HEK293T (cell line): ENCODE data around the gene RIOK3.
"Not testable (repeated sequence)": the region's sequence is repeated elsewhere in the genome, so short reads cannot be mapped to it uniquely, and the experiment has no call there.

Experiments
- CTCF ChIA-PET: fragments of 350-600 bp; formaldehyde crosslinking; extraction: SDS; loops from one replicate; lab custom pipeline; 2021; ENCODE audit warnings: antibody characterized with exemption, inconsistent platforms; lab: Yijun Ruan, JAX
- POLR2A ChIA-PET: fragments of 350-600 bp; formaldehyde crosslinking; extraction: SDS; loops from one replicate; lab custom pipeline; 2020; ENCODE audit warnings: antibody characterized with exemption, inconsistent platforms; lab: Yijun Ruan, JAX
- DNase-seq: peaks from one replicate; pipeline ENCODE4 v3.0.0; 2012; ENCODE audit warnings: mixed read lengths; ENCODE audit errors: extremely low spot score
- ARNT ChIP-seq: fragments of 450-650 bp; IDR thresholded peaks from 2 replicates; pipeline ENCODE4 v1.6.1; 2017; ENCODE audit warnings: mild to moderate bottlenecking
- BHLHE40 ChIP-seq: fragments of 450-650 bp; IDR thresholded peaks from 2 replicates; pipeline ENCODE4 v1.6.1; 2016; ENCODE audit warnings: mild to moderate bottlenecking, moderate library complexity, borderline replicate concordance
- CTBP1 ChIP-seq: fragments of 450-650 bp; IDR thresholded peaks from 2 replicates; pipeline ENCODE4 v1.6.1; 2016; ENCODE audit warnings: borderline replicate concordance
- ELF4 ChIP-seq: fragments of 450-650 bp; IDR thresholded peaks from 2 replicates; pipeline ENCODE4 v1.6.1; 2017; ENCODE audit warnings: antibody characterized with exemption
- FOXA1 ChIP-seq: fragments of 450-650 bp; IDR thresholded peaks from 2 replicates; pipeline ENCODE4 v1.6.1; 2016; ENCODE audit warnings: mild to moderate bottlenecking
- FOXK2 ChIP-seq: fragments of 450-650 bp; IDR thresholded peaks from 2 replicates; pipeline ENCODE4 v1.6.1; 2016; ENCODE audit warnings: mild to moderate bottlenecking
- FOXM1 ChIP-seq: fragments of 450-650 bp; IDR thresholded peaks from 2 replicates; pipeline ENCODE4 v1.6.1; 2017; ENCODE audit warnings: mild to moderate bottlenecking, borderline replicate concordance
- HDGF ChIP-seq: fragments of 450-650 bp; IDR thresholded peaks from 2 replicates; pipeline ENCODE4 v1.6.1; 2017; ENCODE audit warnings: antibody characterized with exemption, borderline replicate concordance
- L3MBTL2 ChIP-seq: fragments of 450-650 bp; conservative IDR thresholded peaks from 2 replicates; pipeline ENCODE4 v1.6.1; 2016; ENCODE audit warnings: mild to moderate bottlenecking
- LEF1 ChIP-seq: fragments of 450-650 bp; IDR thresholded peaks from 2 replicates; pipeline ENCODE4 v1.6.1; 2017; ENCODE audit warnings: mild to moderate bottlenecking, borderline replicate concordance
- NFRKB ChIP-seq: fragments of 450-650 bp; IDR thresholded peaks from 2 replicates; pipeline ENCODE4 v1.6.1; 2016; ENCODE audit warnings: mild to moderate bottlenecking, moderate library complexity
- PKNOX1 ChIP-seq: fragments of 450-650 bp; IDR thresholded peaks from 2 replicates; pipeline ENCODE4 v1.6.1; 2016
- SP1 ChIP-seq: fragments of 450-650 bp; IDR thresholded peaks from 2 replicates; pipeline ENCODE4 v1.6.1; 2017
- SUZ12 ChIP-seq: fragments of 450-650 bp; IDR thresholded peaks from 2 replicates; pipeline ENCODE4 v1.6.1; 2016; ENCODE audit warnings: mild to moderate bottlenecking
- TARDBP ChIP-seq: fragments of 450-650 bp; IDR thresholded peaks from 2 replicates; pipeline ENCODE4 v1.6.1; 2016
- ZNF384 ChIP-seq: fragments of 450-650 bp; IDR thresholded peaks from 2 replicates; pipeline ENCODE4 v1.6.1; 2016

Gene RIOK3

GRCh38 chr18:23485386-23485785 is 32.3 kb downstream of the RIOK3 start:
- DNase-seq: no peak
- ChIA-PET POLR2A (interaction anchor here (2.0 kb wide), 1 partner anchor 9 kb away, joined by 6 read pairs; no protein-coding TSS in a partner anchor), CTCF (interaction anchor here (2.4 kb wide), 1 partner anchor 13 kb away, joined by 13 read pairs; no protein-coding TSS in a partner anchor)
- TF ChIP-seq BHLHE40: no peak
- no peak for TF ChIP-seq FOXK2
- no peak for TF ChIP-seq ARNT
- no peak for TF ChIP-seq FOXA1
- TF ChIP-seq ZNF384: no peak
- no peak for TF ChIP-seq PKNOX1
- no peak for TF ChIP-seq HDGF
- TF ChIP-seq CTBP1: no peak
- TF ChIP-seq ELF4: no peak
- TF ChIP-seq LEF1: no peak

- DNase-seq: peak; percentile 28
- POLR2A ChIA-PET: interaction anchor here (0.8 to 2.6 kb wide), 9 partner anchors 11 to 263 kb away, joined by 3 to 9 read pairs (median 3); partner anchors contain the start of gene RIOK3
Measured at GRCh38 chr18:23487738-23488570, 34.9 kb downstream of the RIOK3 start.

GRCh38 chr18:23489586-23489985 is 36.5 kb downstream of the RIOK3 start:
- POLR2A ChIA-PET, CTCF ChIA-PET: not testable (repeated sequence)

More at GRCh38 chr18:23487738-23488570, 34.9 kb downstream of the RIOK3 start:
- CTCF ChIA-PET: interaction anchor here (0.6 to 2.8 kb wide), 4 partner anchors 10 to 1236 kb away, joined by 3 to 25 read pairs (median 4); no protein-coding TSS in a partner anchor
- TF ChIP-seq L3MBTL2 (no peak), SP1 (no peak)

GRCh38 chr18:23493654-23494053 is 40.6 kb downstream of the RIOK3 start:
- POLR2A ChIA-PET: no interaction called here
- TF ChIP-seq ARNT: no peak
- TF ChIP-seq ZNF384: no peak
- no peak for TF ChIP-seq SUZ12
- no peak for TF ChIP-seq SP1
- TF ChIP-seq FOXM1: no peak
- no peak for TF ChIP-seq CTBP1
- no peak for TF ChIP-seq NFRKB
- TF ChIP-seq TARDBP: no peak
- DNase-seq: no peak
- CTCF ChIA-PET: interaction anchor here (0.7 kb wide), 1 partner anchor 36 kb away, joined by 3 read pairs; no protein-coding TSS in a partner anchor

More at GRCh38 chr18:23489586-23489985, 36.5 kb downstream of the RIOK3 start:
- not testable (repeated sequence) for DNase-seq

GRCh38 chr18:23494992-23495391 is 41.9 kb downstream of the RIOK3 start:
- TF ChIP-seq L3MBTL2: no peak
- no peak for TF ChIP-seq ARNT
- TF ChIP-seq SP1: no peak
- TF ChIP-seq NFRKB: no peak
- no peak for TF ChIP-seq PKNOX1
- no peak for TF ChIP-seq FOXK2
- no peak for TF ChIP-seq BHLHE40
- no peak for TF ChIP-seq FOXA1
- no peak for TF ChIP-seq ZNF384
- no peak for TF ChIP-seq FOXM1
- ChIA-PET POLR2A (no interaction called here), CTCF (no interaction called here)
- no peak for DNase-seq

- POLR2A ChIA-PET: no interaction called here
- DNase-seq: no peak
- TF ChIP-seq L3MBTL2 (no peak), NFRKB (no peak), SP1 (no peak), SUZ12 (no peak), ZNF384 (no peak)
- CTCF ChIA-PET: no interaction called here
Measured at GRCh38 chr18:23495723-23496440, 42.8 kb downstream of the RIOK3 start.

- TF ChIP-seq CTBP1 (no peak), SUZ12 (no peak), ZNF384 (no peak), NFRKB (no peak), L3MBTL2 (no peak), HDGF (no peak), ARNT (no peak), FOXA1 (no peak), FOXM1 (no peak), FOXK2 (no peak), LEF1 (no peak), BHLHE40 (no peak), ELF4 (no peak)
- POLR2A ChIA-PET: interaction anchor here (1.2 to 2.4 kb wide), 2 partner anchors 10 to 45 kb away, joined by 5 to 6 read pairs; partner anchors contain the start of gene RIOK3
- CTCF ChIA-PET: interaction anchor here (0.5 to 2.6 kb wide), 22 partner anchors 8 to 824 kb away, joined by 3 to 25 read pairs (median 3); partner anchors contain the start of gene NPC1
- DNase-seq: no peak
Measured at GRCh38 chr18:23498117-23498516, 45.0 kb downstream of the RIOK3 start.
